HCT116 (cell line): ENCODE measurements around the gene LRRC4C. TPM values are rescaled to one million over a fixed set of nuclear protein-coding genes. Genes with fewer than 3 reads are reported as not detected.

Experiments
- ATAC-seq: fragments of 200-7000 bp; cut with Tn5 transposase; 2 replicates; pipeline ENCODE4 v1.9.1; 2020; ENCODE audit warnings: mild to moderate bottlenecking, moderate library complexity
- BruUV-seq: library from RNA; stranded (reverse); fragments of 400-500 nt; replicated peaks from 2 replicates; lab custom pipeline; 2021; lab: Mats Ljungman, UMichigan
- CTCF ChIA-PET: fragments of 300-600 bp; sonication (Branson Sonifier 250); formaldehyde crosslinking; loops from one replicate; lab custom pipeline; 2021; ENCODE audit warnings: antibody characterized with exemption; lab: Charles Lee
- POLR2A ChIA-PET: fragments of 300-600, 350-600 bp; sonication (Branson Sonifier 250); formaldehyde crosslinking; loops from one replicate; lab custom pipeline; 2021; ENCODE audit warnings: antibody characterized with exemption; lab: Charles Lee
- RAD21 ChIA-PET, 2 experiments: fragments of 300-600 bp; sonication (Branson Sonifier 250); formaldehyde crosslinking; loops; one replicate each; lab custom pipeline; 2023; ENCODE audit warnings: low total read pairs in 2 of 2; ENCODE audit not compliant: uncharacterized antibody in 2 of 2, unreplicated experiment in 2 of 2, low non-redundant PET in 1 of 2; lab: Charles Lee
- DNase-seq: peaks from one replicate; pipeline ENCODE4 v3.0.0-alpha.2; 2010; ENCODE audit warnings: low read depth, low spot score
- H2AFZ ChIP-seq: fragments of 200-600 bp; shearing (Covaris generic), sonication (generic); 2 replicates; pipeline ENCODE4 v1.6.1; 2017; ENCODE audit warnings: low read depth, mixed run types, mixed read lengths, antibody characterized with exemption, low read length; ENCODE audit not compliant: poor library complexity, severe bottlenecking
- H3K27ac ChIP-seq: 2 replicates; pipeline ENCODE4 v1.5.1; 2012; ENCODE audit warnings: low read depth, low read length
- H3K27me3 ChIP-seq: fragments of 200-600 bp; sonication (generic); 2 replicates; pipeline ENCODE4 v1.6.1; 2016; ENCODE audit warnings: mixed run types, low read length, mixed read lengths; ENCODE audit not compliant: insufficient read depth
- H3K36me3 ChIP-seq, 2 experiments: fragments of 200-500 bp in 1 of 2; fragments of 200-600 bp in 1 of 2; sonication (Bioruptor generic) in 1 of 2; sonication (generic) in 1 of 2; 2 replicates each; pipeline versions ENCODE4 v1.5.1 to v1.6.1; 2014 to 2016; ENCODE audit warnings: low read length in 2 of 2, inconsistent platforms in 1 of 2, mixed read lengths in 1 of 2, mixed run types in 1 of 2; ENCODE audit not compliant: insufficient read depth in 2 of 2, control insufficient read depth in 1 of 2
- H3K4me1 ChIP-seq, 2 experiments: fragments of 200-600 bp in 1 of 2; sonication (generic) in 1 of 2; 2 replicates each; pipeline versions ENCODE4 v1.5.1 to v1.6.1; 2012 to 2017; ENCODE audit warnings: low read length in 2 of 2, inconsistent platforms in 1 of 2, mild to moderate bottlenecking in 1 of 2, mixed read lengths in 1 of 2, mixed run types in 1 of 2, moderate library complexity in 1 of 2; ENCODE audit not compliant: insufficient read depth in 2 of 2, control insufficient read depth in 1 of 2
- H3K4me2 ChIP-seq: fragments of 200-600 bp; sonication (generic); 2 replicates; pipeline ENCODE4 v1.6.1; 2017; ENCODE audit warnings: mixed run types, low read length, mixed read lengths
- H3K4me3 ChIP-seq, 2 experiments: fragments of 200-600 bp in 1 of 2; sonication (generic) in 1 of 2; replicated peaks in 1 of 2; 2 replicates each; pipeline ENCODE4 v1.5.1; 2011 to 2016; ENCODE audit warnings: low read length in 2 of 2, control low read depth in 1 of 2, low read depth in 1 of 2, mild to moderate bottlenecking in 1 of 2, mixed read lengths in 1 of 2, mixed run types in 1 of 2
- H3K79me2 ChIP-seq: fragments of 200-600 bp; sonication (generic); 2 replicates; pipeline ENCODE4 v1.6.1; 2017; ENCODE audit warnings: mild to moderate bottlenecking, mixed run types, low read length, moderate library complexity, mixed read lengths; ENCODE audit not compliant: insufficient read depth
- H3K9ac ChIP-seq: fragments of 200-600 bp; sonication (generic); 2 replicates; pipeline ENCODE4 v1.6.1; 2016; ENCODE audit warnings: low read length, mixed read lengths
- H3K9me2 ChIP-seq: fragments of 200-600 bp; sonication (generic), shearing (Covaris generic); 2 replicates; pipeline ENCODE4 v1.6.1; 2017; ENCODE audit warnings: mixed run types, mild to moderate bottlenecking, moderate library complexity; ENCODE audit not compliant: insufficient read depth
- H3K9me3 ChIP-seq, 2 experiments: fragments of 200-500 bp in 1 of 2; fragments of 200-600 bp in 1 of 2; sonication (Bioruptor generic) in 1 of 2; sonication (generic) in 1 of 2; 2 replicates each; pipeline ENCODE4 v1.6.1; 2014 to 2017; ENCODE audit warnings: low read length in 2 of 2, mixed read lengths in 2 of 2, inconsistent platforms in 1 of 2, low read depth in 1 of 2, mild to moderate bottlenecking in 1 of 2, mixed run types in 1 of 2, moderate library complexity in 1 of 2; ENCODE audit not compliant: control insufficient read depth in 1 of 2, insufficient read depth in 1 of 2
- H4K20me1 ChIP-seq: fragments of 200-600 bp; sonication (generic), shearing (Covaris generic); 2 replicates; pipeline ENCODE4 v1.6.1; 2017; ENCODE audit warnings: mixed run types, mild to moderate bottlenecking, moderate library complexity; ENCODE audit not compliant: insufficient read depth
- CBX3 ChIP-seq: IDR thresholded peaks from 2 replicates; pipeline ENCODE4 v1.6.1; 2012; ENCODE audit warnings: low read depth
- EGR1 ChIP-seq: IDR thresholded peaks from 2 replicates; pipeline ENCODE4 v1.6.1; 2012; ENCODE audit warnings: low read depth
- ELF1 ChIP-seq: IDR thresholded peaks from 2 replicates; pipeline ENCODE4 v1.6.1; 2012; ENCODE audit warnings: low read depth, borderline replicate concordance
- EZH2 ChIP-seq: fragments of 200-600 bp; sonication (generic); IDR thresholded peaks from 2 replicates; pipeline ENCODE4 v1.6.1; 2017; ENCODE audit warnings: antibody characterized with exemption, mixed run types
- EZH2phosphoT487 ChIP-seq: fragments of 200-600 bp; IDR thresholded peaks from 2 replicates; pipeline ENCODE4 v1.6.1; 2018; ENCODE audit warnings: antibody characterized with exemption, borderline replicate concordance
- POLR2A ChIP-seq: IDR thresholded peaks from 2 replicates; pipeline ENCODE4 v1.7.0; 2011; ENCODE audit warnings: borderline replicate concordance; ENCODE audit not compliant: insufficient read depth, insufficient read length; ENCODE audit errors: extremely low read depth
- SP1 ChIP-seq: IDR thresholded peaks from 2 replicates; pipeline ENCODE4 v1.6.1; 2012; ENCODE audit warnings: low read depth
- SRF ChIP-seq: IDR thresholded peaks from 2 replicates; pipeline ENCODE4 v1.6.1; 2012; ENCODE audit warnings: low read depth
- TCF7L2 ChIP-seq: IDR thresholded peaks from 2 replicates; pipeline ENCODE4 v1.7.0; 2011; ENCODE audit warnings: borderline replicate concordance, inconsistent platforms; ENCODE audit not compliant: insufficient read depth, insufficient read length; ENCODE audit errors: extremely low read depth
- ZNF274 ChIP-seq: fragments of 200-500 bp; sonication (Bioruptor generic); IDR thresholded peaks from 2 replicates; pipeline ENCODE4 v1.6.1; 2014; ENCODE audit warnings: mild to moderate bottlenecking, low read depth, low read length, inconsistent platforms
- intact Hi-C: fragments of 100-400 bp; cut with micrococcal nuclease; formaldehyde crosslinking; loops from 2 replicates; pipeline ENCODE4 v1.10.0; 2022
- total RNA-seq: library from RNA; stranded (reverse); gene quantifications from one replicate; pipeline ENCODE4 v1.2.1, GENCODE V29; 2021; ENCODE audit not compliant: unreplicated experiment
- TF ChIP-seq, protein P1 (sequence below), 3 experiments: fragments of 200-600 bp in 1 of 3; sonication (generic) in 1 of 3; IDR thresholded peaks in 2 of 3; conservative IDR thresholded peaks in 1 of 3; 2 replicates each; pipeline ENCODE4 v1.5.1; 2012 to 2017; ENCODE audit warnings: low read depth in 2 of 3, low read length in 2 of 3, antibody characterized with exemption in 1 of 3, borderline replicate concordance in 1 of 3, control low read depth in 1 of 3, mild to moderate bottlenecking in 1 of 3, mixed read lengths in 1 of 3, mixed run types in 1 of 3, moderate library complexity in 1 of 3; ENCODE audit not compliant: insufficient read depth in 1 of 3
- TF ChIP-seq, protein P2 (sequence below): IDR thresholded peaks from 2 replicates; pipeline ENCODE4 v1.6.1; 2012
- TF ChIP-seq, protein P3 (sequence below): IDR thresholded peaks from 2 replicates; pipeline ENCODE4 v1.6.1; 2011; ENCODE audit warnings: mild to moderate bottlenecking, low read length, moderate library complexity; ENCODE audit not compliant: insufficient replicate concordance; ENCODE audit errors: extremely low read depth

Gene LRRC4C
- total RNA-seq, 1 experiment from 2014 or later = not detected

- no peak overlapping the region for H3K4me3 ChIP-seq
- RAD21 ChIA-PET = no interaction called here
- no peak for DNase-seq
- H3K9ac ChIP-seq = no peak overlapping the region
- TF ChIP-seq CBX3 (no peak), SRF (no peak), EGR1 (no peak), SP1 (no peak)
- TF ChIP-seq, protein P1, sequence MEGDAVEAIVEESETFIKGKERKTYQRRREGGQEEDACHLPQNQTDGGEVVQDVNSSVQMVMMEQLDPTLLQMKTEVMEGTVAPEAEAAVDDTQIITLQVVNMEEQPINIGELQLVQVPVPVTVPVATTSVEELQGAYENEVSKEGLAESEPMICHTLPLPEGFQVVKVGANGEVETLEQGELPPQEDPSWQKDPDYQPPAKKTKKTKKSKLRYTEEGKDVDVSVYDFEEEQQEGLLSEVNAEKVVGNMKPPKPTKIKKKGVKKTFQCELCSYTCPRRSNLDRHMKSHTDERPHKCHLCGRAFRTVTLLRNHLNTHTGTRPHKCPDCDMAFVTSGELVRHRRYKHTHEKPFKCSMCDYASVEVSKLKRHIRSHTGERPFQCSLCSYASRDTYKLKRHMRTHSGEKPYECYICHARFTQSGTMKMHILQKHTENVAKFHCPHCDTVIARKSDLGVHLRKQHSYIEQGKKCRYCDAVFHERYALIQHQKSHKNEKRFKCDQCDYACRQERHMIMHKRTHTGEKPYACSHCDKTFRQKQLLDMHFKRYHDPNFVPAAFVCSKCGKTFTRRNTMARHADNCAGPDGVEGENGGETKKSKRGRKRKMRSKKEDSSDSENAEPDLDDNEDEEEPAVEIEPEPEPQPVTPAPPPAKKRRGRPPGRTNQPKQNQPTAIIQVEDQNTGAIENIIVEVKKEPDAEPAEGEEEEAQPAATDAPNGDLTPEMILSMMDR (IDR thresholded peaks at IDR 0.05 in 2 of 3, conservative IDR thresholded peaks at IDR 0.05 in 1 of 3; ENCODE audit: borderline replicate concordance in 1 of 3, insufficient read depth in 1 of 3, low read depth in 2 of 3, low read length in 2 of 3) = no peak
- no peaks in the 10 kb centered on the region for H3K4me1 ChIP-seq
- no peaks in the 10 kb centered on the region for H3K9me2 ChIP-seq
- CTCF ChIA-PET = no interaction called here
- intact Hi-C loops = no loop called here
- BruUV-seq = no TSS peak
- no peak overlapping the region for H3K4me2 ChIP-seq
- H3K9me3 ChIP-seq = peaks cover 9 to 15% of the 10 kb centered on the region in 2 experiments; a peak in 3 of 4 replicates
- POLR2A ChIA-PET = no interaction called here
- H4K20me1 ChIP-seq = no peaks in the 10 kb centered on the region
- H3K79me2 ChIP-seq = no peaks in the 10 kb centered on the region
- no peak overlapping the region for H3K27ac ChIP-seq
- no peak overlapping the region for H2AFZ ChIP-seq
- no peaks in the 10 kb centered on the region for H3K27me3 ChIP-seq
- ATAC-seq = no peak
- no peaks in the 10 kb centered on the region for H3K36me3 ChIP-seq
These were observed 632.3 kb downstream of the LRRC4C start for GRCh38 chr11:40827116-40827515.

GRCh38 chr11:40826601-40827000 lies 632.9 kb downstream of the LRRC4C start:
- BruUV-seq = no TSS peak
- RAD21 ChIA-PET = no interaction called here
- Histone ChIP-seq H3K4me1 (no peaks in the 10 kb centered on the region), H4K20me1 (no peaks in the 10 kb centered on the region), H3K79me2 (no peaks in the 10 kb centered on the region), H3K4me2 (no peak overlapping the region), H2AFZ (no peak overlapping the region), H3K36me3 (no peaks in the 10 kb centered on the region), H3K4me3 (no peak overlapping the region), H3K9me2 (no peaks in the 10 kb centered on the region), H3K9me3 (peaks cover 9 to 15% of the 10 kb centered on the region in 2 experiments; a peak in 3 of 4 replicates), H3K27me3 (no peaks in the 10 kb centered on the region), H3K9ac (no peak overlapping the region), H3K27ac (no peak overlapping the region)
- POLR2A ChIA-PET = no interaction called here
- ATAC-seq (no peak), DNase-seq (no peak)
- intact Hi-C loops = no loop called here
- CTCF ChIA-PET = no interaction called here
- TF ChIP-seq, protein P2, sequence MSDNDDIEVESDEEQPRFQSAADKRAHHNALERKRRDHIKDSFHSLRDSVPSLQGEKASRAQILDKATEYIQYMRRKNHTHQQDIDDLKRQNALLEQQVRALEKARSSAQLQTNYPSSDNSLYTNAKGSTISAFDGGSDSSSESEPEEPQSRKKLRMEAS = no peak
- TF ChIP-seq ELF1 = no peak
- TF ChIP-seq, protein P1 (IDR thresholded peaks at IDR 0.05 in 2 of 3, conservative IDR thresholded peaks at IDR 0.05 in 1 of 3; ENCODE audit: borderline replicate concordance in 1 of 3, insufficient read depth in 1 of 3, low read depth in 2 of 3, low read length in 2 of 3) = no peak
- TF ChIP-seq, protein P3, sequence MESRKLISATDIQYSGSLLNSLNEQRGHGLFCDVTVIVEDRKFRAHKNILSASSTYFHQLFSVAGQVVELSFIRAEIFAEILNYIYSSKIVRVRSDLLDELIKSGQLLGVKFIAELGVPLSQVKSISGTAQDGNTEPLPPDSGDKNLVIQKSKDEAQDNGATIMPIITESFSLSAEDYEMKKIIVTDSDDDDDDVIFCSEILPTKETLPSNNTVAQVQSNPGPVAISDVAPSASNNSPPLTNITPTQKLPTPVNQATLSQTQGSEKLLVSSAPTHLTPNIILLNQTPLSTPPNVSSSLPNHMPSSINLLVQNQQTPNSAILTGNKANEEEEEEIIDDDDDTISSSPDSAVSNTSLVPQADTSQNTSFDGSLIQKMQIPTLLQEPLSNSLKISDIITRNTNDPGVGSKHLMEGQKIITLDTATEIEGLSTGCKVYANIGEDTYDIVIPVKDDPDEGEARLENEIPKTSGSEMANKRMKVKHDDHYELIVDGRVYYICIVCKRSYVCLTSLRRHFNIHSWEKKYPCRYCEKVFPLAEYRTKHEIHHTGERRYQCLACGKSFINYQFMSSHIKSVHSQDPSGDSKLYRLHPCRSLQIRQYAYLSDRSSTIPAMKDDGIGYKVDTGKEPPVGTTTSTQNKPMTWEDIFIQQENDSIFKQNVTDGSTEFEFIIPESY = no peak
- TF ChIP-seq SP1 = no peak
- TF ChIP-seq EZH2 = no peak
- no peak for TF ChIP-seq EGR1
- no peak for TF ChIP-seq TCF7L2
- no peak for TF ChIP-seq EZH2phosphoT487
- no peak for TF ChIP-seq ZNF274
- TF ChIP-seq POLR2A = no peak
